H7 (cell line): ENCODE results near the gene TENM3. TPM values are rescaled to one million over a fixed set of nuclear protein-coding genes. Genes with fewer than 3 reads are reported as not detected.

Source experiments
- DNase-seq: peaks from one replicate; pipeline ENCODE4 v3.0.0; 2012
- H3K27me3 ChIP-seq: 2 replicates; pipeline ENCODE4 v1.6.0; 2011; ENCODE audit warnings: mild to moderate bottlenecking, low read length; ENCODE audit not compliant: control insufficient read depth, insufficient read depth
- H3K36me3 ChIP-seq: replicated peaks from 2 replicates; pipeline ENCODE4 v1.5.1; 2011; ENCODE audit warnings: low read length; ENCODE audit not compliant: control insufficient read depth, insufficient read depth
- H3K4me3 ChIP-seq: 2 replicates; pipeline ENCODE4 v1.5.1; 2011; ENCODE audit warnings: low read depth, mild to moderate bottlenecking, control low read depth, low read length, moderate library complexity; ENCODE audit not compliant: insufficient read depth
- total RNA-seq: library from RNA; depleted of rRNA; stranded (reverse); fragments of >200 nt; shearing (Covaris generic); gene quantifications from 2 replicates; pipeline ENCODE4 v1.2.3, GENCODE V29; 2014

TENM3 gene
- total RNA-seq, 1 experiment from 2014 or later: 67.1 TPM

DNA sequence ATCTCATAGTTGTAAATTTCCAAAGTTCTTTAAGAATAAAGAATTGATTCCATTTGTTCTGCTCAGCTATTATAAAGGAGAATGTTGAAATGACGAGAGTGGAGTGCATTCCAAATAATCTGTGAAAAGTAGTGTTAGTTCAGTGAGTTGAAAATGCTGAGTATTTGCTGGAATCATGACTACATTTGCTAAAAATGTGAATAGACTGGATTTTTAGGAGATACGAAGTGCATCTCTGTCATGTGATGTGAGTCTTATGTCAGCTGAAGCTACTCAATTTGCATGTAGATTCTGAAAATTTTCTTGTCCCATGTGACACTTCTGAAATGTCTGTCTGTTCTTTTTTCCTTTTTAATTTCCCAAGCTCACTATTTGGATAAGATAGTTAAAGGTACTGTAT, 468.0 kb downstream of the TENM3 start:
- H3K27me3 ChIP-seq: no peaks in the 10 kb centered on the region
- no peaks in the 10 kb centered on the region for H3K36me3 ChIP-seq
- H3K4me3 ChIP-seq: no peak overlapping the region
- DNase-seq: no peak

DNA sequence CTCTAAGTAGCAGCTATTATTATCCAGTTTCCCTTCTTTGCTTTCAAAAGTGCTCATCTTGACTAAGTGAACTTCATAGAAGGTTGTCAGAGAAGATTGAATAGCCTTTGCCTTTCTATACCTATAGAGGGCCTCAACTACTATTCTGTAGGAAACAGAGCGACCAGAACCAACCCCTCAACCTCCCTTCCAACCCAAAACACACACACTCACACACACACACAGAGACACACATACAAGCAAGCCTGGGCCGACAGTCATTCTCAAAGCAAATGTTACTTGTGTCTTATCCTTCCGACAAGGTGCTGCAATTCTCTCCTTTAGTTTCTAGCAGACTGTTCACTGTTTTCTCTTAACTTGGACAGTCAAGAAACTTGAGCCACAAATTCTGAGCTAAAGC, 472.3 kb downstream of the TENM3 start:
- no peak for DNase-seq
- Histone ChIP-seq H3K4me3 (no peak overlapping the region), H3K36me3 (no peaks in the 10 kb centered on the region; the same call in 1 of the 2 replicates), H3K27me3 (no peaks in the 10 kb centered on the region)

DNA sequence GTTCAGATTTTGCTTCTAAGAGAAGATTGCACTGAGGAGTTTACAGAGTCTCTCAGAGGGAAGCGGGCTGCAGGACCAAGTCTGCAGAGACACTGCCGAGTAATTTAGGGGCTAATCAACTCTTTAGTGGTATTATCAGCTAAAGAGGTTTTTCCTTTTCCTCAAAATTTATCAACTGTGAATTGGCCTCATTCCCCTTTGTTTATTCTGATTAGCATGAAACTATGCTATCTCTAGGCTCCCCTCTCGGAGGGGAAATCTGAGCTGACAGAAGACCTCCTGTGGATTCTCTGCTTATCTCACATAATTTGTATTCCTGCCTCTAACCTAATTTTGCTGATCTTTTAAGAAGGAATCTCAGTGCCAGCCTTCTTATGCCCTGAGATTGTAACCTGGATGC, 473.0 kb downstream of the TENM3 start:
- Histone ChIP-seq H3K4me3 (no peak overlapping the region), H3K27me3 (no peaks in the 10 kb centered on the region), H3K36me3 (no peaks in the 10 kb centered on the region; the same call in 1 of the 2 replicates)
- peak; percentile 43 for DNase-seq

DNA sequence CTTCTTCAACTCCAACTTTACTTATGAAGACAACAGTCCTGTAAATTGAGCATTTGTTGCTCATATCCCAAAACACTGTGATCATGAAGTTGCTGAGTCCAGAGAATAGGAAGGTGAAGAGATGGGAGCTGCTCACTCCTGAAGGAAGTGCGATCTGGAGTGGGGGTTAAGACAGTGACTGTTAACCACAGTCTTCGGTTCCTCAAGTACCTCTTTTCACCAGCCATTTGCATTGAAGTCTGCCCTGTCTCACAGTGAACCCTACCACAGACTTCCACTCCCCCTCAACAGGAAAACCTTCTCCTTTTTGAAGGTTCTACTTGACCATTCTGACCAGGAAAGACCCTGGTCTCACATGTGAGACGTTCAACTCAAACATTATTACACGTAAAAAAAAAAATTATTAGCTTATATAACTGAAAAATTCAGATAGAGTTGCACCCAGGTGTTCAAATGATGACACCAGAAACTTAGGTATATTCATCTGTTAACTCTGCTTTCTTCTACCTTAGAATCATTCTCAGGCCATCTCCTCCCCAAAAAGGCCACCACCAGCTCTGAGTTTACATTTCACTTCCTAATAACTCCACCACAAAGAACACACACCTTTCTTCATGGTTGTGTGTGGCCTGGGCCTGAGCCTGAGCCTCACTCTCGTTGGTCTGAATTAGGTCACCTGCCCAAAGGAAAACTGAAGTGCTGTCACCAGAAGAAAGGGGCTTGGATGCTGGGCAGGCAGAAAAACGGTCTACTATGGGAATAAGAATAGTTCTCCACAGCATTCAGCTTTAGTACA, 474.8 kb downstream of the TENM3 start:
- no peak for DNase-seq
- Histone ChIP-seq H3K4me3 (no peak overlapping the region), H3K36me3 (no peaks in the 10 kb centered on the region; the same call in 1 of the 2 replicates), H3K27me3 (no peaks in the 10 kb centered on the region)

DNA sequence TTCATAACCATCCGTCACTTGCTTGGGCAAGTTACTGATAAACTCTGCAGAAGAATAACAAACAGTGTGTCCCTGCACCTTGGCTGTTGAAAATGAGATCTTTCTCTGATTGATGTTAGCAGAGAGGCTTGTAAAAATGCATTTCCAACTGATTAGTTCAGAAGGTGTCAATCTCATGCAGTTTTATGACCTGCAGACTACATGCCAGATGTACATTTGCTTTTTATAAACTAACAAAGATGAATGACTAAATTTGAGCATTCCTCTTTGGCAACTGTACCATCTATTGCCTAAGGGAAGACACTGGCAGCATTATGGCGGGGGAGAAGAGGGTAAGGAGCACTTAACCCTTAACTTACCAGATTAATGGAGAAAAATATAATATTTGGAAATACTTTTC, 481.2 kb downstream of the TENM3 start:
- H3K36me3 ChIP-seq: no peaks in the 10 kb centered on the region
- no peaks in the 10 kb centered on the region for H3K27me3 ChIP-seq
- no peak overlapping the region for H3K4me3 ChIP-seq
- DNase-seq: no peak

DNA sequence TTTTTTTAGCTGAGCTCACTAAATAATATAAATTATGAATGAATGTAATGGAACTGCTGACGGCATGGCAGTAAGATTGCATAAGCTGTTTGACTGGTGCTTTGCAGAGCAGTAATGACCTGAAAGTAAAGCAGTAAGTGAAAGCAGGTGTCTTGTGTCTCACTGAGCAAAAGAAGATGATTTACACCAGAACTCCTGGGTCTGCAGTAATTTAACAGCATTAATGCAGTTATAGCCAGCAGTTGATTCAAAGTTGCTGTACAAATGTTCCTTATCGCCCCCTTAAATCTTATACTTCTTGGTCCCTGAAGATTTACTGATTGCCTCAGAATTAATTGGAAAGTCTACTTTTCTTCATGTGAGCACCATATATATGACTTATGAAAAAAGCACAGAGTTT, 486.3 kb downstream of the TENM3 start:
- H3K36me3 ChIP-seq: no peaks in the 10 kb centered on the region
- no peak overlapping the region for H3K4me3 ChIP-seq
- DNase-seq: no peak
- no peaks in the 10 kb centered on the region for H3K27me3 ChIP-seq

DNA sequence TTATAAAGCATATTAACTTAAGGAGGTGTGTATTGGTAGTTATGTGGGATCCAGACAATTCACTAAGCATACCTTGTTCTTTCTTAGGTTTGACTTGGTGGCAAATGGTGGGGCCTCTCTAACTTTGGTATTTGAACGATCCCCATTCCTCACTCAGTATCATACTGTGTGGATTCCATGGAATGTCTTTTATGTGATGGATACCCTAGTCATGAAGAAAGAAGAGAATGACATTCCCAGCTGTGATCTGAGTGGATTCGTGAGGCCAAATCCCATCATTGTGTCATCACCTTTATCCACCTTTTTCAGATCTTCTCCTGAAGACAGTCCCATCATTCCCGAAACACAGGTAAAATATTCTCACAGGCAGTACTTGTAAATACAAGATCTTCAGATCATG, 487.6 kb downstream of the TENM3 start:
- Histone ChIP-seq H3K4me3 (no peak overlapping the region), H3K36me3 (no peaks in the 10 kb centered on the region), H3K27me3 (no peaks in the 10 kb centered on the region)
- DNase-seq: no peak

DNA sequence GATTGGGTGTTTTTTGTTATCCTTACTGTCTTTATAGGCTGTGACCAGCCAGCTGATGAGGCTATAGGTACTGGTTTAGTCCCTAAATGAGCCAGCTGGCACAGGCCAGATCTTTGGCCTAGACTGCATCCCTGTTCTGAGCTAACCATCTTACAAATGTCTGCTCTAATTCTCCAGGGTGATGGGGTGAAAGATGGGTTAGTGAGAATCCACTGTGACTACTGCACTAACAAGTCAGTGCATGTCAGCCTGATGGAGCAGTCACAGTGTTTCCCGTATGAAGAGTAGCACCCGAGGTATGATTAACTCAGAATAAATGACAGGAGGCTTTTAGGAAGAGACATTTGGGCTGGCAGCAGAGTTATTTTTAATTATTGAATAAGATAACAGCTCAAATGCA, 493.0 kb downstream of the TENM3 start:
- H3K36me3 ChIP-seq: no peaks in the 10 kb centered on the region
- DNase-seq: no peak
- no peaks in the 10 kb centered on the region for H3K27me3 ChIP-seq
- H3K4me3 ChIP-seq: no peak overlapping the region

DNA sequence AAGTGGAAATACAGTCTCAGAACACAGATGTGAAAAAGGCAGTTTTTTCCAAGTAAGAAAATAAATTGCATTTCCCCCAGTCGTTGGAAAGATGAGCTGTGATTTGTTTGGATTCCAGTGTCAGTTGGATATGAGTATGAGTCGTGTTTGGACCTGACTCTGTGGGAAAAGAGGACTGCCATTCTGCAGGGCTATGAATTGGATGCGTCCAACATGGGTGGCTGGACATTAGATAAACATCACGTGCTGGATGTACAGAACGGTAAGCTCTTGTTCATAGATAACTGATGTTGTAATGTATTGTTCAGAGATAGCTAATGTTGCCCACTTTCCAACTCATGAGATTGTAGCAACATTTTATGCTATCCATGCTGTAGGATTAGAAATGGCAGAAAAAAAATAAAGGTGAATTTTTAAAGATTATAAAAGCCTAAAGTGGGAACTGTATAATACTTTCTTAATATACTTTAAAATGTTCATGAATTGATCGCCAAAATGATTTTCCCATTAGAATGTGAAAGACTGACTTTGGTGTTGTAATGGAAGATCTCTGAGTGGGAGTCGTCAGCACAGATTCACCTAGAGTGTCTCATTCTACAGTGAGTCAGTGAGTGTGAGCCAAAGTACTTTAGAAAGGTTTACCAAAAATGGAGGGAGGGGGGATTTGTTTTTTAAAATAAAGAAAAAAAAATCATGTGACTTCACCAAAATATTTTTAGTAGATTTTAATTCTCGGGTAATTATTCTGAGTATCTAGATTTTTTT, 495.3 kb downstream of the TENM3 start:
- Histone ChIP-seq H3K4me3 (no peak overlapping the region), H3K27me3 (no peaks in the 10 kb centered on the region), H3K36me3 (no peaks in the 10 kb centered on the region)
- no peak for DNase-seq

DNA sequence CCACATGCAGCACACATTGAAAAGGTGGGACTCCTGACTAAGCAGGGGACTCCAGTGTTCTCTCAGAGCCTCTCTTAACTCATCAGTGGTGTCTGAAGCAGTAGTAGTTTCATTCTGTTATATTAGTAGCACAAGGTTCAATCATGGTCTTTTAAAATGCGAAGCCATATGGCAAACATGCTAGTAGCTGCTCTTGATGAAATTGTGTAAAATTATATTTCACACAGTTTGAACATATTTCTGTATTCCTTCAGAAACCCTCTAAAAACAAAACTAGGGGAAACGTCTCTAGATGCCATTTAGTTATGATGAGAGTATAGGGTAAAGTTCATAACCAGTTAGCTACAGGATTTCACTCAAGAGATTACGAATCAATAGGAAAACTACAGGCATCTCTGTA, 497.1 kb downstream of the TENM3 start:
- DNase-seq: no peak
- Histone ChIP-seq H3K36me3 (no peaks in the 10 kb centered on the region; the same call in 1 of the 2 replicates), H3K4me3 (no peak overlapping the region), H3K27me3 (no peaks in the 10 kb centered on the region)

DNA sequence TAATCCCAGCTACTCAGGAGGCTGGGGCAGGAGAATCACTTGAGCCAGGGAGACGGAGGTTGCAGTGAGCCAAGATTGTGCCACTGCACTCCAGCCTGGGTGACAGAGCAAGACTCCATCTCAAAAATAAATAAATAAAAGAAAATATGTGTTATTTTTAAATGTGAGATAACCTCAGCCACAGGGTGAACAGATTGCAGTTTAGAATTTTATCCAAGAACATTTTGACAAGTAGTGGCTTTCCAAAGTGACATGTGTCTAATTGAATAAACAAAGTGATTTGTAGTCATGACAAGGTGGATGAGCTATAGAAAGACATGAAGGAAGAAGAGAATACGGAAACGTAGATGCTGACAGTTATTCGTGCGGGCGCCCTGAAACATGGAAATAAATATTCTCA, 497.9 kb downstream of the TENM3 start:
- no peaks in the 10 kb centered on the region; the same call in 1 of the 2 replicates for H3K36me3 ChIP-seq
- H3K4me3 ChIP-seq: no peak overlapping the region
- no peaks in the 10 kb centered on the region for H3K27me3 ChIP-seq
- no peak for DNase-seq

DNA sequence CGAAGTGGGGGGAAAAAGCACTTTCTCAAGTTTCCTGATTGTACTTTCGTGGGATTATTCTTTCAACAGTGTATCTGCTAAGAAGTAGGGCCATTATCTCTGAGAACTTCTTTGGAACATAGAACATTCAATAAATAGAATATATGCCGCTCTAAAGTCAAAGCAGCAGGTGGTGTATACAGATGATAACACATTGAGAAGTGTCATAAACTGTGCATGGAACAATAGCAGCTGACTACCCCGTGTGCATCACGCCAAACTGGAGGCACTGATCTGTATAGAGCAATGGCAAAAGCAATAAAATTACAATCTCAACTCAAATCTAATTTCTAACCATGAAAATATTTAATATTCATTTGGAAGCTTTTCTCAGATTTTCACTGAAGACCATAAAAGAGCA, 498.7 kb downstream of the TENM3 start:
- no peaks in the 10 kb centered on the region for H3K27me3 ChIP-seq
- DNase-seq: no peak
- H3K36me3 ChIP-seq: no peaks in the 10 kb centered on the region; the same call in 1 of the 2 replicates
- H3K4me3 ChIP-seq: no peak overlapping the region

DNA sequence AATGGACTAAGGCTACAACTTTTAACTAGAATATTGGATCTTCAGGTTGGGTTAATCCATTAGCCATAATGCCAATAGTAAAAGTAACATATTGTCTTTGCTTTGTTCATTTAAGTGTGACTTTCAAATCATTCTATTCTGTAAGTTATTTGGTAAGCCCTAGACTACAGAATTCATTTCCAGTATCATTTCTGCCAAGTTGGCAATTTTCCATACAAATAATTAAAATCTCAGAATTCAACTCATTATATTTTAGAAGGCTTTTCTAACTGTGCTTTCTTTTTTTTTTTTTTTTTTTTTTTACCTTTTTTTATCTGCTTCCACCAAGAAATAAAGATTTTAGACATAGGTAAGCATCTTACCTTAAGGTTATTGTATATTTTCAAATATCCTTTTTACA, 500.6 kb downstream of the TENM3 start:
- no peaks in the 10 kb centered on the region; the same call in 1 of the 2 replicates for H3K36me3 ChIP-seq
- H3K4me3 ChIP-seq: no peak overlapping the region
- DNase-seq: no peak
- H3K27me3 ChIP-seq: no peaks in the 10 kb centered on the region

DNA sequence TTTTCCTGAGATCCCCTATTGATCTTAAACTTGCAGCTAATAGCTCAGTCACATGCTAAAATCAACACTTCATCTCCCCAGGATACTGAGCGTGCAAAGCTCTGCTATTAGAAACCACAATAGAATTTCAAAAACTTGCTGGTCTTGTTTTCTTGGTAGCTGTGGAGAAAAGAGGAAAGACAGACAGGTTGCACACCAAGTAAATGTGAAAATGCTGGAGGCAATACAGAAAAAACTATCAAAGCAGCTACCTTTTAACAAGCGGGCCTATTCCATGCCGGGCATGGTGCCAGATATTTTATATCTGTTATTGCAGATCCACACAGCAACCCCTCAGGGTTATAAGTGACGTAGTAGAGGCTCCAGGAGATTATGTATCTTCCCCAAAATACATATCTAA, 502.0 kb downstream of the TENM3 start:
- no peaks in the 10 kb centered on the region for H3K27me3 ChIP-seq
- DNase-seq: no peak
- H3K4me3 ChIP-seq: no peak overlapping the region
- H3K36me3 ChIP-seq: no peaks in the 10 kb centered on the region; the same call in 1 of the 2 replicates

DNA sequence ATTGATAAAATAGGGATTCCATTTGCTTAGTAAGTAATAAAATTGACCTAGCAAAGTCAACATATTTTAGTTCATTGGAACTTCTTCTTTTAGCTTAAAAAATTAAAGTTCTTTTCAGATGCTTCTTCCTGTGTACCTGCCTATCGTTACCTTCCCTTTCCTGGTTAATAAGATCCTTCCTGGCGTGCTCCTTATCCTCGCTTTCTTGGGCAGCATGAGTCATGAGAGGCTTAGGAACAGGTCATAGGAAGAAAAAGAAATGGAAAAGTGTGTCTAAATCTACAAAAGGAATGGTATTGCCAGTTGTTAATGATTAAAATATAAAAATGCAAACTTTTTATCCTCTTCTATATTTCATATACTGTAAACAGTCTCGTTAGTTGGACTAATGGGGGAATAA, 503.7 kb downstream of the TENM3 start:
- DNase-seq: no peak
- Histone ChIP-seq H3K36me3 (no peaks in the 10 kb centered on the region; the same call in 1 of the 2 replicates), H3K4me3 (no peak overlapping the region), H3K27me3 (no peaks in the 10 kb centered on the region)
